NCI-H82 treated with DMSO at 0.1 percent for 48 hours (cell line): Measurements from ENCODE around the gene PALS1.
"Not testable (repeated sequence)": the region's sequence is repeated elsewhere in the genome, so short reads cannot be mapped to it uniquely, and the experiment has no call there.

Source experiments
- DNase-seq: peaks from one replicate; lab custom pipeline; 2025; ENCODE audit not compliant: unreplicated experiment; lab: John Stamatoyannopoulos, UW

Gene PALS1

GRCh38 chr14:67253076-67253635 lies 11.9 kb downstream of the PALS1 start:
- DNase-seq, result no peak

DNA sequence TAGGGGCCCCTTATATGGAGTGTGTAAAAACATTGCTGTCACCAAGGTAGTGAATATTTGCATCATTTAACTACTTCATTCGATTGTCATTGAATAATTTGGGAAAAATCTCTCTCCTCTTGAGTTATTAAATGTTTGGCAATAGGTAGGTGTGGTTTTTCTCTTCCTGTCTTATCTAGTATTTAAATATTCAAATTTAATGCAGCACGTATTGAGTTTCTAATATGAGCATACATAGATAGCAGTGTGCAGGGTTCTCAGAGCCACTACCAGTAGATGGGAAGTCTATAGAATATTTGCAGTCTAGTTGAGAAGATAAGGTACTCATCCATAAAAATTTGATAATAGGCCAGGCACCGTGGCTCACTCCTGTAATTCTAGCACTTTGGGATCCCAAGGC lies 16.7 kb downstream of the PALS1 start:
- no peak for DNase-seq

- DNase-seq, result no peak
These were observed 19.7 kb downstream of the PALS1 start for GRCh38 chr14:67260965-67261364.

DNA sequence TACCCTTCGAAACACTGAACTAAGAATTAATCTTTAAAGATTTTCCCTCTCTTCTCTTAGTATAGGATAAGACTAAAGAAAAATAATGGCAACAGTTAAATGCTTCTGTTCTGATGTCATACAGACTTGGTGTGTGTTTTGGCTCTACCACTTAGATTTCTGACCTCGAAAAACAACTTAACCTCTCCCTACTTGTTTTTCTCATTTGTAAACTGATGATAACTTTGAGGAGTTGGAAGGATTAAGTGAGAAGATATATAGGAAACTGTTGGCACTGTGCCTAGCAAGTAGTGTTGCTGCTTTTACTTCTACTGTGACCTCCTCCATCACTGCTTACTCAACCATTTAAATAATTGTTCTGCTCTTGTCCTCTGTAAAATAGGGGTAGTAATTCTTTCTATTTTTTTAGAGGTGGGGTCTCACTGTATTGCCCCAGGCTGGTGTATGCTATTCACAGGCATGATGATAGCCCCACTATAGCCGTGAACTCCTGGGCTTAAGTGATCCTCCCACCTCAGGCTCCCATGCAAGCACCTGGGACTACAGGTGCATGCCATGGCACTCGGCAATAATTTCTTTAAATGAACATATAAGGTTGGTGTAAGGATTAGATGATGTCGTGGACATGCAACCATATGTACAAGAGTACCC lies 22.4 kb downstream of the PALS1 start:
- no peak for DNase-seq

- DNase-seq, result no peak
These were observed 23.9 kb downstream of the PALS1 start for GRCh38 chr14:67265131-67265530.

- DNase-seq, result no peak
These were observed 26.5 kb downstream of the PALS1 start for GRCh38 chr14:67267576-67268328.

DNA sequence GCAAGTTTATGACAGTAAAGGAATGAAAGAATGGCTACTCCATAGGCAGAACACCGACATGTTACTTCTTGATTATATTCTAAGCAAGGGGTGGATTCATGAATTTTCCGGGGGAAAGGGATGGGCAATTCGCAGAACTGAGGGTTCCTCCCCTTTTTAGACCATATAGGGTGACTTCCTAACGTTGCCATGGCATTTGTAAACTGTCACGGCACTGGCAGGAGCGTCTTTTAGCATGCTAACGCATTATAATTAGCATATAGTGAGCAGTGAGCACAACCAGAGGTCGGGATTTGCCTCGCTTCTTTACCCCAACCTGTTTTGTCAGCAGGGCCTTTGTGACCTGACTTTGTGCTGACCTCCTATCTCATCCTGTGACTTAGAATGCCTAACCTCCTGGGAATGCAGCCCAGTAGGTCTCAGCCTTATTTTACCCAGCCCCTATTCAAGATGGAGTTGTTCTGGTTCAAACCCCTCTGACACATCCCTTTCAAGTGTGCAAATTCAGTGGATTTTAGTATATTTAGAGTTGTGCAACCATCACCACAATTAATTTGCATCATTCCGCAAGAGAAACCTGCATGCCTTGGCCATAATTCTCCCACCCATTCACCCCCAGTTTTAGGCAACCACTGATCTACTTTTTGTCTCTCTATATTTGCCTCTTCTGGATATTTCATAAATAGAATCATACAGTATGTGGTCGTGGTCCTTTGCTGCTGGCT lies 27.4 kb downstream of the PALS1 start:
- no peak for DNase-seq

DNA sequence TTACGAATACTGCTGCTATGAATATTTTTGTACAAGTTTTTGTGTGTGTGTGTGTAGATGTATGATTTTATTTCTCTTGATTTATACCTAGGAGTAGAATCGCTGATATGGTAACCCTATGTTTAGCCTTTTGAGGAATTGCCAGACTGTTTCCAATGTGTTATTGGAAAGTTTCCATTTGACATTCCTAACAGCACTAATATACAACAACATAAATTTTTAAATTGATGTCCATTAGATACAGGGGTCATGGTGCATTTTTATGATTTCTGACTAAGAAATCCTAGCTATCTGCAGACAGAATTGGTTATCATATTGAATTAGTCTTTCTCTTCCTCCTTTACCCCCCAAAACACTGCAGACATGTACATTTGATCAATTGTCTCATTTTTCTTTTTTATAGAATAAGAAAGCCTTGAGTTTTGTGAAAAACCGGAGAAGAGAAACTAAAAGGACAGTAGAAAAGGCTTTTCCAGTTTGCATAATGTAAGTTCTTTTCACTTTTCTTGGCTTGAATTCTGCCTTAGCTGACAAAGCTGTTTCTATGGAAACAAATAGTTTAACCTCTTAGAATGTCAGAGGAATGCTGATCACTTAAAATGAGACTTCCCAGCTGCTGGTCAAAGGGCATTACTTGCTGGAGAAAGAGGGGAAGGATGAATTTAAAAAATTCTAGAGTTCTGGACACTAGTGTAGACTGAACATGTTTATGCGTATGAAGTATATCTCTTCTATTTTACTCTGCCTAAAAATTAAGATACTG lies 28.2 kb downstream of the PALS1 start:
- no peak for DNase-seq

DNA sequence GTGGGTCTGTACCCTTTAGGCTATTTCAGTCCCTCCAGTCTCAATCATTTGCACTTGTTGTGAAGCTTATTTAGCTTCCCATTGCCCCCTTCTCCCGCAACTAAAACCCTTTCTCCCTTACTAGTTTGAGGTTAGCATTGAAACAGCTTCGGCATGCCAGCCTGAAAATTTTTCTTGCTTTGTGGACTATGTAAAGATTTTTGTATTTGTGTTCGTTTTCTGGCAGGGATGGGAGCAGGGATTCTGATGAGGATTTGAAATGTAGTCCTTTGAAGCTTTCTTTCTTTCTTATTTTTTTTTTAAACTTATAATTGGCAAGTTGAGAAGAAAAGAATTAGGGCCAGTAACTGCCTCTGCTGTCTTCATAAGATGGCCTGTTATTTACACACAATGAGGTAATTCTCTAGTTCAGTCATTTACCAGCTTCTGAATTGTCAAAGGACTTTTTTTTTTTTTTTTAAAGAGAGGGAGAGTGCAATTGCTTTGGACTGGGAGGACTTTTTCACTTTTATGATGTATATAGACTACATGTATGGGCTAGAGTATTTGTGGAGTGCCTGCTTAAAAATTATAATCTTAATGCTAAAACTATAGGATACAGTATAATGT lies 29.0 kb downstream of the PALS1 start:
- no peak for DNase-seq

- no peak for DNase-seq
These were observed 29.7 kb downstream of the PALS1 start for GRCh38 chr14:67270933-67271332.

- not testable (repeated sequence) for DNase-seq
These were observed 32.0 kb downstream of the PALS1 start for GRCh38 chr14:67273281-67273680.

GRCh38 chr14:67276131-67276530 lies 34.9 kb downstream of the PALS1 start:
- no peak for DNase-seq

GRCh38 chr14:67280506-67280905 lies 39.3 kb downstream of the PALS1 start:
- no peak for DNase-seq

DNA sequence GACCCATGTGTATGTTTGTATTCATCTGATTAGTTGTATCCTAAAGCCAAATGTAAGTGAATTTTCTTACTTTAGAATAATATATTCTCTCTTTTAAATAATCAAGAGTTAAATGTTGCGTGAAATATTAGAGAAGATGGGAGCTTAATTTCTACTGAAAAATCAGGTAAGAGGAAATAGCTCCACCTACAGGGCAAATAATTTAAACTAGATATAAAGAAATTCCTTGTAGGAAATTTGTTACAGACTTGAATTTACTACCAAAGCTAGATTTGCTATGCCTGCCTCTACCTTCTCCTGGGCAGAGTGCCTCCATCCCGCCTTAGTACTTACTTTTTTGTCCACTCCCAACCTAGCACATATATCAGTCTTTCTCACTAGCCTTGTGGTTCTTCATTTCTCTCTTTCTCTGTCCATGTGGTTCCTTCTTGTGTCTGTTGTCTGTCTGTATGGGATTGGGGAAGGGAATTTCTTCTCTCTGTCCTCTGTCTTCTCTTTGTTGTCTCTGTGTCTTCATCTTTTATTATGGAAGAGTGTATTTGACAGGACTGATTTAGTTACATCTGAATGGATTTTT lies 44.7 kb downstream of the PALS1 start:
- peak; percentile 4 for DNase-seq
